Measurements from ENCODE around the gene ATP11C.

The ATP11C gene

GRCh38 chrX:139783030-139783429 is 149.8 kb downstream of the ATP11C start:
- H3K27ac ChIP-seq (ENCODE audit: low read depth, low read length), result no peak overlapping the region
- H3K4me1 ChIP-seq (ENCODE audit: control insufficient read depth, insufficient read depth, low read length), result no peaks in the 10 kb centered on the region

GRCh38 chrX:139776599-139776998 is 156.3 kb downstream of the ATP11C start:
- Histone ChIP-seq H3K9ac (ENCODE audit: low read length) (no peak overlapping the region), H3K4me3 (ENCODE audit: low read length) (no peak overlapping the region), H3K4me1 (ENCODE audit: control insufficient read depth, insufficient read depth, low read length) (no peaks in the 10 kb centered on the region)

More at GRCh38 chrX:139783030-139783429, 149.8 kb downstream of the ATP11C start:
- no peak overlapping the region for H3K9ac ChIP-seq (ENCODE audit: low read length)
- no peak overlapping the region for H3K4me3 ChIP-seq (ENCODE audit: low read length)
- H3K36me3 ChIP-seq (ENCODE audit: control insufficient read depth, insufficient read depth, low read length), result peaks cover 3% of the 10 kb centered on the region
- H3K27me3 ChIP-seq (ENCODE audit: control insufficient read depth, insufficient read depth, low read length), result no peaks in the 10 kb centered on the region

GRCh38 chrX:139770366-139770765 is 162.5 kb downstream of the ATP11C start:
- no peaks in the 10 kb centered on the region for H3K27me3 ChIP-seq (ENCODE audit: control insufficient read depth, insufficient read depth, low read length)
- H3K4me1 ChIP-seq (ENCODE audit: control insufficient read depth, insufficient read depth, low read length), result no peaks in the 10 kb centered on the region
- H3K9ac ChIP-seq (ENCODE audit: low read length), result no peak overlapping the region
- H3K27ac ChIP-seq (ENCODE audit: low read depth, low read length), result no peak overlapping the region
- H3K4me3 ChIP-seq (ENCODE audit: low read length), result no peak overlapping the region
- no peaks in the 10 kb centered on the region for H3K36me3 ChIP-seq (ENCODE audit: control insufficient read depth, insufficient read depth, low read length)

More at GRCh38 chrX:139776599-139776998, 156.3 kb downstream of the ATP11C start:
- Histone ChIP-seq H3K27ac (ENCODE audit: low read depth, low read length) (no peak overlapping the region), H3K27me3 (ENCODE audit: control insufficient read depth, insufficient read depth, low read length) (no peaks in the 10 kb centered on the region), H3K36me3 (ENCODE audit: control insufficient read depth, insufficient read depth, low read length) (no peaks in the 10 kb centered on the region)

- Histone ChIP-seq H3K9ac (ENCODE audit: low read length) (no peak overlapping the region), H3K4me1 (ENCODE audit: control insufficient read depth, insufficient read depth, low read length) (no peaks in the 10 kb centered on the region), H3K27ac (ENCODE audit: low read depth, low read length) (no peak overlapping the region), H3K36me3 (ENCODE audit: control insufficient read depth, insufficient read depth, low read length) (no peaks in the 10 kb centered on the region), H3K4me3 (ENCODE audit: low read length) (no peak overlapping the region), H3K27me3 (ENCODE audit: control insufficient read depth, insufficient read depth, low read length) (no peaks in the 10 kb centered on the region)
These were observed 166.3 kb downstream of the ATP11C start for GRCh38 chrX:139766545-139766983.

GRCh38 chrX:139762400-139763183 is 170.3 kb downstream of the ATP11C start:
- H3K36me3 ChIP-seq (ENCODE audit: control insufficient read depth, insufficient read depth, low read length), result no peaks in the 10 kb centered on the region
- H3K4me1 ChIP-seq (ENCODE audit: control insufficient read depth, insufficient read depth, low read length), result no peaks in the 10 kb centered on the region
- no peak overlapping the region for H3K27ac ChIP-seq (ENCODE audit: low read depth, low read length)
- H3K9ac ChIP-seq (ENCODE audit: low read length), result no peak overlapping the region
- H3K4me3 ChIP-seq (ENCODE audit: low read length), result no peak overlapping the region
- H3K27me3 ChIP-seq (ENCODE audit: control insufficient read depth, insufficient read depth, low read length), result no peaks in the 10 kb centered on the region

GRCh38 chrX:139759637-139760036 is 173.2 kb downstream of the ATP11C start:
- H3K36me3 ChIP-seq (ENCODE audit: control insufficient read depth, insufficient read depth, low read length), result no peaks in the 10 kb centered on the region
- H3K4me1 ChIP-seq (ENCODE audit: control insufficient read depth, insufficient read depth, low read length), result no peaks in the 10 kb centered on the region
- no peak overlapping the region for H3K9ac ChIP-seq (ENCODE audit: low read length)
- no peak overlapping the region for H3K27ac ChIP-seq (ENCODE audit: low read depth, low read length)
- no peaks in the 10 kb centered on the region for H3K27me3 ChIP-seq (ENCODE audit: control insufficient read depth, insufficient read depth, low read length)
- no peak overlapping the region for H3K4me3 ChIP-seq (ENCODE audit: low read length)

GRCh38 chrX:139758809-139759208 is 174.0 kb downstream of the ATP11C start:
- H3K27me3 ChIP-seq (ENCODE audit: control insufficient read depth, insufficient read depth, low read length), result no peaks in the 10 kb centered on the region
- H3K4me3 ChIP-seq (ENCODE audit: low read length), result no peak overlapping the region
- no peaks in the 10 kb centered on the region for H3K36me3 ChIP-seq (ENCODE audit: control insufficient read depth, insufficient read depth, low read length)
- H3K27ac ChIP-seq (ENCODE audit: low read depth, low read length), result no peak overlapping the region
- no peaks in the 10 kb centered on the region for H3K4me1 ChIP-seq (ENCODE audit: control insufficient read depth, insufficient read depth, low read length)
- H3K9ac ChIP-seq (ENCODE audit: low read length), result no peak overlapping the region

GRCh38 chrX:139758250-139758649 is 174.6 kb downstream of the ATP11C start:
- Histone ChIP-seq H3K27ac (ENCODE audit: low read depth, low read length) (no peak overlapping the region), H3K4me3 (ENCODE audit: low read length) (no peak overlapping the region), H3K36me3 (ENCODE audit: control insufficient read depth, insufficient read depth, low read length) (no peaks in the 10 kb centered on the region), H3K27me3 (ENCODE audit: control insufficient read depth, insufficient read depth, low read length) (no peaks in the 10 kb centered on the region), H3K4me1 (ENCODE audit: control insufficient read depth, insufficient read depth, low read length) (no peaks in the 10 kb centered on the region), H3K9ac (ENCODE audit: low read length) (no peak overlapping the region)

- Histone ChIP-seq H3K9ac (ENCODE audit: low read length) (no peak overlapping the region), H3K27ac (ENCODE audit: low read depth, low read length) (no peak overlapping the region), H3K4me3 (ENCODE audit: low read length) (no peak overlapping the region), H3K27me3 (ENCODE audit: control insufficient read depth, insufficient read depth, low read length) (no peaks in the 10 kb centered on the region), H3K36me3 (ENCODE audit: control insufficient read depth, insufficient read depth, low read length) (no peaks in the 10 kb centered on the region), H3K4me1 (ENCODE audit: control insufficient read depth, insufficient read depth, low read length) (no peaks in the 10 kb centered on the region)
These were observed 181.8 kb downstream of the ATP11C start for GRCh38 chrX:139751053-139751452.

GRCh38 chrX:139750390-139750789 is 182.5 kb downstream of the ATP11C start:
- no peaks in the 10 kb centered on the region for H3K36me3 ChIP-seq (ENCODE audit: control insufficient read depth, insufficient read depth, low read length)
- H3K27me3 ChIP-seq (ENCODE audit: control insufficient read depth, insufficient read depth, low read length), result no peaks in the 10 kb centered on the region
- no peak overlapping the region for H3K4me3 ChIP-seq (ENCODE audit: low read length)
- no peak overlapping the region for H3K27ac ChIP-seq (ENCODE audit: low read depth, low read length)
- no peaks in the 10 kb centered on the region for H3K4me1 ChIP-seq (ENCODE audit: control insufficient read depth, insufficient read depth, low read length)
- no peak overlapping the region for H3K9ac ChIP-seq (ENCODE audit: low read length)

GRCh38 chrX:139739138-139739537 is 193.7 kb downstream of the ATP11C start:
- H3K4me3 ChIP-seq (ENCODE audit: low read length), result no peak overlapping the region
- H3K9ac ChIP-seq (ENCODE audit: low read length), result no peak overlapping the region
- H3K36me3 ChIP-seq (ENCODE audit: control insufficient read depth, insufficient read depth, low read length), result no peaks in the 10 kb centered on the region
- no peak overlapping the region for H3K27ac ChIP-seq (ENCODE audit: low read depth, low read length)
- H3K27me3 ChIP-seq (ENCODE audit: control insufficient read depth, insufficient read depth, low read length), result no peaks in the 10 kb centered on the region
- H3K4me1 ChIP-seq (ENCODE audit: control insufficient read depth, insufficient read depth, low read length), result no peaks in the 10 kb centered on the region

GRCh38 chrX:139738581-139738980 is 194.3 kb downstream of the ATP11C start:
- no peak overlapping the region for H3K27ac ChIP-seq (ENCODE audit: low read depth, low read length)
- H3K36me3 ChIP-seq (ENCODE audit: control insufficient read depth, insufficient read depth, low read length), result no peaks in the 10 kb centered on the region
- no peaks in the 10 kb centered on the region for H3K27me3 ChIP-seq (ENCODE audit: control insufficient read depth, insufficient read depth, low read length)
- no peak overlapping the region for H3K4me3 ChIP-seq (ENCODE audit: low read length)
- H3K4me1 ChIP-seq (ENCODE audit: control insufficient read depth, insufficient read depth, low read length), result no peaks in the 10 kb centered on the region
- no peak overlapping the region for H3K9ac ChIP-seq (ENCODE audit: low read length)

GRCh38 chrX:139736151-139736550 is 196.7 kb downstream of the ATP11C start:
- no peaks in the 10 kb centered on the region for H3K4me1 ChIP-seq (ENCODE audit: control insufficient read depth, insufficient read depth, low read length)
- no peaks in the 10 kb centered on the region for H3K27me3 ChIP-seq (ENCODE audit: control insufficient read depth, insufficient read depth, low read length)
- no peaks in the 10 kb centered on the region for H3K36me3 ChIP-seq (ENCODE audit: control insufficient read depth, insufficient read depth, low read length)
- H3K9ac ChIP-seq (ENCODE audit: low read length), result no peak overlapping the region
- H3K27ac ChIP-seq (ENCODE audit: low read depth, low read length), result no peak overlapping the region
- H3K4me3 ChIP-seq (ENCODE audit: low read length), result no peak overlapping the region
